Mucosa of gallbladder (tissue), 1 donor: ENCODE measurements around the gene KIF5A. TPM values are rescaled to one million over a fixed set of nuclear protein-coding genes. Genes with fewer than 3 reads are reported as not detected.

ENCODE experiments used
- DNase-seq: peaks from one replicate; pipeline ENCODE4 v3.0.0-alpha.2; 2020; ENCODE audit warnings: low spot score
- total RNA-seq: library from RNA; stranded (reverse); gene quantifications from one replicate; pipeline ENCODE4 v1.2.1, GENCODE V29; 2021
- donor health status: DM: no; HTN: no; CAD: no.

The KIF5A gene
- total RNA-seq, 1 donor from 2014 or later = 0.81 TPM

GRCh38 chr12:57535764-57536596 is 13.9 kb upstream of the KIF5A start:
- DNase-seq = peak; percentile 46

GRCh38 chr12:57536597-57536942 is 13.3 kb upstream of the KIF5A start:
- no peak for DNase-seq

GRCh38 chr12:57539134-57539768 is 10.6 kb upstream of the KIF5A start:
- DNase-seq = no peak

- no peak for DNase-seq
Measured at GRCh38 chr12:57541001-57541400, 8.8 kb upstream of the KIF5A start.

- DNase-seq = no peak
Measured at GRCh38 chr12:57541717-57542116, 8.1 kb upstream of the KIF5A start.

- no peak for DNase-seq
Measured at GRCh38 chr12:57543581-57543980, 6.3 kb upstream of the KIF5A start.

- no peak for DNase-seq
Measured at GRCh38 chr12:57545809-57546437, 3.9 kb upstream of the KIF5A start.

- DNase-seq = peak; percentile 97
Measured at GRCh38 chr12:57546438-57547287, 3.2 kb upstream of the KIF5A start, which contains the start of gene DCTN2. TSS of gene DCTN2 (minus strand) at chr12:57547192. CDS start at chr12:57547063, 129 bp downstream.

GRCh38 chr12:57547288-57548012 is 2.4 kb upstream of the KIF5A start:
- no peak for DNase-seq

GRCh38 chr12:57548013-57548315 is 1.9 kb upstream of the KIF5A start:
- DNase-seq = no peak

- no peak for DNase-seq
Measured at GRCh38 chr12:57548488-57548887, 1.4 kb upstream of the KIF5A start.

GRCh38 chr12:57549203-57549908 is 488 bp upstream of the KIF5A start:
- DNase-seq = no peak

- DNase-seq = no peak
Measured at GRCh38 chr12:57550641-57551549, 1.1 kb downstream of the KIF5A start.

GRCh38 chr12:57551637-57552305 is 1.9 kb downstream of the KIF5A start:
- no peak for DNase-seq

GRCh38 chr12:57552306-57552651 is 2.4 kb downstream of the KIF5A start:
- DNase-seq = no peak

GRCh38 chr12:57552835-57553313 is 3.0 kb downstream of the KIF5A start:
- no peak for DNase-seq

- DNase-seq = no peak
Measured at GRCh38 chr12:57553343-57554202, 3.7 kb downstream of the KIF5A start.

GRCh38 chr12:57554453-57554852 is 4.6 kb downstream of the KIF5A start:
- no peak for DNase-seq
